Measurements from ENCODE around the gene MROH7.
"Not testable (repeated sequence)": the region's sequence is repeated elsewhere in the genome, so short reads cannot be mapped to it uniquely, and the experiment has no call there.

MROH7 gene

DNA sequence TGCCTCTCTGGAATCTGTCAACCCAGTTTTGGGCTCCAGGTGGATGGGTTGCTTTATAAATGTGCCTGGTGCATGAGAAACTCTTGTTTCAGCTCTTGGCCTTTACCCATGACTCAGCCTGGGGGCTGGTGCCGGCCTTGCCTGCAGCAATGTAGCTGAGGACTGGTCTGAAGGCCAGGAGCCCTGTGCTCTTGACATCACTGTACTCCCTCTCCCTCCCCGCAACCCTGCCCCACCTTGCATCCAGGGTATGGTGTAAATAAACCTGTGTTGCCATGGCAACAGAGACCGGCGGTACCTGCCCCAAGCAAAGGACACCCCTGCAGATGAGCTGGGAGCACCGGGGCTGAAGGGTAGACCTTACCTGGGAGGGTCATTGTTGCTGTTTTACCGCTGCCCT is 31.5 kb upstream of the MROH7 start:
- peak; percentile 22 for DNase-seq (ENCODE audit: low read depth)

DNA sequence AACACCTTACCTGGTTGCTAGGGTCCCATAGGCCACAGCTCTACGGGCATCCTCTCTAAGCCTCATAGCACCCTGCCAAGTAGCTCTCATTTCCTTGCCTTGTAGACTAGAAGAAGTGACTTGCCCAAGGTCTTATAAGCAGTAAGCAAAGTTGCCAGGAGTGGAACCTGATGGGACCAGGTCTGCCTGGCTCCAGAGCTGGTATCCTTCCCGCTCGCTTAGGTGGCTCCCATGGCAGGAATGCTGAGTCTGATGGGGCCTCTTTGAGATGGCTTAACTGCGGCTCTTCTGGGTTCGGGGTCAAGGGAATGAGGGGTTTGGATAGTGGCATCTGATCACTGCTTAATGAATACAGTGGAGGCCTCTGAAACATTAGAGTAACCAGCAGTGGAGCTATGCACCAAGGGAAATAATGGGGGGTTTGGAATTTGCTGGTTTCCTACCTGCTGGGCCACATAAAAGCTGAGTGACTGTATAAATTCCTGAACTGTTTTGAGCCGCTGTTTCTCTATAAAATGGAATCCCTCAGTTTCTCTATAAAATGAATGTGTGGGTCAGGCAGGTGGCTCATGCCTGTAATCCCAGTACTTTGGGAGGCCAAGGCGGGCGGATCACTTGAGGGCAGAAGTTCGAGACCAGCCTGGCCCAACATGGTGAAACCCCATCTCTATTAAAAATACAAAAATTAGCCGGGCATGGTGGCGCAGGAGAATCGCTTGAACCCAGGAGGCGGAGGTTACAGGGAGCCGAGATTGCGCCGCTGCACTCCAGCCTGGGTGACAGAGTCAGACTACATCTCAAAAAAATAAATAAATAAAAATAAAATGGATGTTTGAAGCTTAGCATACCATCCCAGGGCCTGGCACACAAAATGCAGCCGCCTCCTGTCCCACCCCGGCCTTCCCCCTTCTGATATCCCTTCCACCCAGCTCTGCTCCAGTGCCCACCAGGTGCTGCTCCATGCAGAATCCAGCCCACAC is 30.7 kb upstream of the MROH7 start:
- no peak for DNase-seq (ENCODE audit: low read depth)

DNA sequence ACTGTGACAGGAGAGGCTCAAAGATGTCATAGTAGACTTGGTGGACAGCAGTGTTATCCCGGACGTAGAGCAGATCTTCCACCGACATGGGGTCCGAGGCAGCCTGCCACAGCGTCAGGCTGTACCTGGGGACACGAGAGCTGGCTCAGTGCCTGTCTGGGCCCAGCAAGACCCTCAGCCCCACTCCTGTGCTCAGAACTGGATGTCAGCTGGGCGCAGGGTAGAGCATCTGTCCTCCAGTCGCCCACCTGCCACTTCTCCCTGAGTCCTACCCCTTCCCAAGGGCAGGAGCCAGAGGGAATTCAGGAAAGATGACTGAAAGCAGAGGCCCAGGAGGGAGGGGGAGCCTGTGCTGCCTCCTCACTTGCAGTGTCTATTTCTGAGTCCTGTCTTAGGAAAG is 30.0 kb upstream of the MROH7 start:
- no peak for DNase-seq (ENCODE audit: low read depth)

DNA sequence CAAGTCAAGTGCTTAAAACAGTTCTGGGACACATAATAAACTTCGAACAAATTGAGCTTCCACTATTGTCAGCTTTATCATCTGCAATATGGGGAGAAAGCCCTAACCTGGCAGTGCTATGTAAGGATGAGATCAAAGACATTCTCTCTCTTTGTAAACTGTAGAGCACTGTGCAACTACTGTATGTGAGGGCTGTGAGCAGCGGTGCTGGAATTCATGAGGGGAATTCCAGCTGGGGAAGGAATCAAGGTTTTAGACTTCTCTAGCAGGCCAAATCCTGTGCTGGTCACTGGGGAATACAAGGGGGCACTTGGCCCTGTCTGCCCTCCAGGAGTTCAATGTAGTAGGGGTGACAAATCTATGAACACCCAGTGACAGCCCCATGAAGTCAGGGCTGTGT is 27.6 kb upstream of the MROH7 start:
- no peak for DNase-seq (ENCODE audit: low read depth)

DNA sequence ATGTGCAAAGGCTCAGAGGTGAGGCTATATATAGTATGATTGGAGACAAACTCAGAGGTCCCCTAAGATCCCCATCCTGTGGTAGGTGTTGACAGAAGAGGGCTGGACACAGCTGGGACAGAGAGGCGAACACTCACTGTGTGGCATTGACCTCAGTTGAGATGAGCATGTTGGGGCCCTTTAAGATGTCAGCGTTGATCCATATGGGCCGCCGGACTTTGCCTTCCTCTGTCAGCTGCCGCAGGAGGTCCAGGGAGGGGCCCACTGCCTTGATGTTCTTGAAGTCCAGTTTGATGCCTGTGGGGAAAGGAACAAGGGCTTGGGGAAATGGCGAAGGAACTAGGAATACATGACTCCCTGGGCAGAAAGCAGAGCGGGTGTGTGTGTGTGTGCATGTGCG is 27.0 kb upstream of the MROH7 start:
- no peak for DNase-seq (ENCODE audit: low read depth)

DNA sequence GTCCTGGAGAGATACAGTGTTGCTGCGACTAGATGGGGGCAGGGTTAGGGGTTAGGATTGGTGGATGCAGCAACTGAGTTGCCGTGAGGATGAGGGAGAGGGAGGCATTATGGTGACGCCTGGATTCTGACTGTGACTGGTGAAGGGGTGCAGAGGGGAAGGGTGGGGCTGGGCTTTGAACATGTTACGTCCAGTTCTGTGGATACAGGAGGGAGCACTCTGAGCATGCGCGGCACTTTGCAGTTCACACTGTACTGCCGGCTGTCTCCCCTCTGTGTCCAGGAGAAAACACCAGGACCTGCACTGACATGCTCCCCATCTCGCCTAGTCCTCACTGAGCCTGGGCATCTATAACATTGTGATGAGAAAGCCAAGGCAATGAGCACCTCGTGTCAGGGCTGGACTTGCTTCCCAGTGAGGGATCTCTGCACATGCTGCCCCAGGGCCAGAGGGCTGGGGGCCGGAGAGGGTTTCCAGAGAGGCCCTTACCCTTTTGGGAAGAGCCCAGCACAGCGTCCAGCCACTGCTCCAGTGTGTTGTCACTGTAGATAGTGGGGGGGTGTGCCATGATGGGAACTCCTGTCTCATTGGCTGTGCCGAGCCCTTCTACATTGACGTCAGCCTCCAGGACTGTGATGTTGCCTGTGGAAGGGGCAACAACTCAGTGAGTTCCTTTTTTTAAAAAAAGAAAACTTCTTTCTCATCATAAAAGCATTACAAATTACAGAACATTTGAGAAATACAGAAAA is 25.9 kb upstream of the MROH7 start:
- DNase-seq (ENCODE audit: low read depth) = no peak

DNA sequence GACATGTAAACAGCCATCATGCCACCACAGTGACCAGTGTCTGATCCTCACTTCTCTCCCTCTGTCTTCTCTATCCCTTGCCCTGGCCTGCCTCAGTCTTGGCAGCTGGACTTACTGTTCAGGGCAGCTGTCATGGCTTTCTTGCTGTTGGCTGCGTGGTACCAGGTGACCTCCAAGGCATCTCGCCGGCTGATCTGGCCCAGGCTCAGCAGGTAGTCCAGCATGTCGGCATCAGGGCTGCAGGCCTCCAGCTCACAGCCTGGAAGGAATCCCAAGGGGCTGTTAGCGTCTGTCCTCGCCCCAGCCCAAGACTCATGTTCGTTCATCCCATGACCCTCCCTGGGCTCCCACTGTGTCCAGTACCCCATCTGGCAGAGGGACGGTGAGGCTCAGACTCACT is 21.8 kb upstream of the MROH7 start:
- DNase-seq (ENCODE audit: low read depth) = no peak

DNA sequence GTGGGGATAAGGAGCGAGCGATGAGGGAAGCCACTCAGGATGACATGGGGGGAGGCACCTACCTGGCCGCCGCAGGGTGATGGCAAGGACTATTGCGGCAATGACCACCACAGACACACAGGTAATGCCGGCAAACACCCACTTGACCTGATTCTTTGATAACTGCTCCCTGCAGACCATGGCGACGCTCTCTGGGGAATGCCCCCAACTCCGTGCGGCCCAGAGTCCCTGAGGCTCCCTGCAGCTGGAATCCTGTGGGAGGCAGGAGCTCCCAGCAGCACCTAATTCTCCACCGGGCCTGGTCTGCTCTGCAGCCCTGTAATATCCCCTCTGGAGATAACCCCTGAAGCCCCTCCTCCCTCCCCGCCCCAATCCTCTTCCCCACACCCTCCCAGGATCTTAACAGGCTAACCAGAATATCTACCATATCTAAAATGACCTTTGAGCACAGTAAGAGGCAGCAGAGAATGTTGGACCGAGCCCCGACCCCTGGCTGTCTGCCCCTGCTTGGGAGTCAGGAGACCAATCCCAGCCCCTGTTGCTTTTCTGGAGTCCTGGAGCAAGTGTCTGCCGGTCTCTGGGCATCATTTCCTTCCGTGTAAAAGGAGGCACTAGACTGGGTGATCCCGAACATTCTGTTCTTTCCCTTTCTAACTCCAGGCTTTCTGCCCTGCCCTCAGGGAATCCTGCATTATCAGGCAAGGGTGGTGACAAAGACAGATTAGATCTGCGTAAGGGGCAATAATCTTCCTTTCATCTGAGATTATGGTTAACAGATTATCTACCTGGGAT is 18.2 kb upstream of the MROH7 start, which contains the start of gene FAM151A:
Gene FAM151A (minus strand): TSS at position 310 of the 792 bp plus-strand sequence. CDS start 130 bp downstream, at position 180.
- peak; percentile 7 for DNase-seq (ENCODE audit: low read depth)

DNA sequence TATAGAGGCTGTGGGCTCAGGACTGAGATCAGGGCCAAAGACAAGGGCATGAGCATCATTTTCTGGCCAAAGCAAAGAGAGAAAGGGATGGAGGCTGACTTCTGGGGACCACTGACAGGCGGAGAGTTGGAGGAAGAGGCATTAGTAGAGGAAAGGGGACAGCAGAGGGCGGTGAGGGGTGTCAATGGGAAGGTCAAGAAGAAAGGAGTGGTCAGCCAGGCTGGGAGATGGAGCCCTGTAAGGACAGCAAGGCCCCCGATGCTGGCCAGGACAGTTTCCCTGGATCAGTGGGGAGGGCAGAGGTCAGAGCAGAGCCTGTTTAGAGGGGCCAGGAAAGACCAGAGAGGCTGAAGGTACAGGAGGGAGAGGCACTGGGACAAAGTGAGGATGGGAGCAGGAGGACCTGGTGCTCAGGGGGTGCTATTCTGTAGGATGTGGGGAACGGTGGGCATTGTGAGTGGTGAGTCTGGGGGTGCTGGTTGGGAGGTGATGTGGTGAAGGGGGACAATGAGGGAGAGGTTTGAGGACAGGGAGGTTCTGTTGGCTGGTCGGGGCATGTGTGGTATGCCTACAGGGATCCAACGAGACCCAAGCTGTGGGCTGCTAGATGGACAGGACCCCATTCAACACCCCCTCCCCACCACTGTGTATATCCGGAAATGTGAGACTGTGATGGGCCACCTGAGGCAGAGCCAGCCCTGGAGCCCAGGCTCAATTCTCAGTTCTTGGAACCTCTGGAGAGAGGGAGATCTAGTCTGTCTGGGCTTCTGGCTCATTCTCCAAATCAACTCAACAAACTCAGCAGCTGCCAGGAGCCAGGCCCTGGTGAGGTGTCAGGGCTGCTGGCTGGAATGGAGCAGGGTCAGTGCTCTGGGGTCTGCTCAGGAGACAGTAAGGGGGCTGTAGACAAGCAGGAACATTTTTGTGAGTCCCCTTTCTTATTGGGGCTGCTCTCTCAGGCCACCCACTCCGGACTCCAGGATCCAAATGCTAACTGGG is 16.8 kb upstream of the MROH7 start:
- DNase-seq (ENCODE audit: low read depth) = no peak

DNA sequence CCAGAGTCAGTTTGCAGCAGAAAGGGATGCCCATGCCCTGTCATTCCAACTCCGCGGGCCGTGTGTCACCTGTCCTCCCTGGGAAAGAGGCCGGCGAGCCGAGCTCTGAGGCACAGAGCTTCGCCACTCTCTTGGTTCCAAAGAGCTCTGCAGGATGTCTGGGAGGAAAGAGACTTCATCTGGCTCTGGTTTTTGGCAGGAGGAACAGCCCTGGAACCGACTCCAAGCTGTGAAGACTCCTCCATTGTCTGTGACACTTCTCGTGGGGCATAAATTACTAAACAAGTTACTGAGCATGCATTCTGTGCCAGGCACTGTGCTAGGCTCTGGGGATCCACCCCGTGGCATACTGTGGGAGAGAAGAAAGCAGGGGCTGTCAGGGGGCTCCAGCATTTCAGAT is 14.4 kb upstream of the MROH7 start:
- no peak for DNase-seq (ENCODE audit: low read depth)

DNA sequence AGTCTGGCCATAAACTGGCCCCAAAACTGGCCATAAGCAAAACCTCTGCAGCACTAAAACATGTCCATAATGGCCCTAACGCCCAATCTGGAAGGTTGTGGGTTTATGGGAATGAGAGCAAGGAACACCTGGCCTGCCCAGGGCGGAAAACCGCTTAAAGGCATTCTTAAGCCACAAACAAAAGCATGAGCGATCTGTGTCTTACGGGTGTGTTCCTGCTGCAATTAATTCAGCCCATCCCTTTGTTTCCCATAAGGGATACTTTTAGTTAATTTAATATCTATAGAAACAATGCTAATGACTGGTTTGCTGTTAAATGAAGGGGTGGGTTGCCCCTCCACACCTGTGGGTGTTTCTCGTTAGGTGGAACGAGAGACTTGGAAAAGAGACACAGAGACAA is 5.8 kb upstream of the MROH7 start:
- DNase-seq (ENCODE audit: low read depth) = not testable (repeated sequence)

DNA sequence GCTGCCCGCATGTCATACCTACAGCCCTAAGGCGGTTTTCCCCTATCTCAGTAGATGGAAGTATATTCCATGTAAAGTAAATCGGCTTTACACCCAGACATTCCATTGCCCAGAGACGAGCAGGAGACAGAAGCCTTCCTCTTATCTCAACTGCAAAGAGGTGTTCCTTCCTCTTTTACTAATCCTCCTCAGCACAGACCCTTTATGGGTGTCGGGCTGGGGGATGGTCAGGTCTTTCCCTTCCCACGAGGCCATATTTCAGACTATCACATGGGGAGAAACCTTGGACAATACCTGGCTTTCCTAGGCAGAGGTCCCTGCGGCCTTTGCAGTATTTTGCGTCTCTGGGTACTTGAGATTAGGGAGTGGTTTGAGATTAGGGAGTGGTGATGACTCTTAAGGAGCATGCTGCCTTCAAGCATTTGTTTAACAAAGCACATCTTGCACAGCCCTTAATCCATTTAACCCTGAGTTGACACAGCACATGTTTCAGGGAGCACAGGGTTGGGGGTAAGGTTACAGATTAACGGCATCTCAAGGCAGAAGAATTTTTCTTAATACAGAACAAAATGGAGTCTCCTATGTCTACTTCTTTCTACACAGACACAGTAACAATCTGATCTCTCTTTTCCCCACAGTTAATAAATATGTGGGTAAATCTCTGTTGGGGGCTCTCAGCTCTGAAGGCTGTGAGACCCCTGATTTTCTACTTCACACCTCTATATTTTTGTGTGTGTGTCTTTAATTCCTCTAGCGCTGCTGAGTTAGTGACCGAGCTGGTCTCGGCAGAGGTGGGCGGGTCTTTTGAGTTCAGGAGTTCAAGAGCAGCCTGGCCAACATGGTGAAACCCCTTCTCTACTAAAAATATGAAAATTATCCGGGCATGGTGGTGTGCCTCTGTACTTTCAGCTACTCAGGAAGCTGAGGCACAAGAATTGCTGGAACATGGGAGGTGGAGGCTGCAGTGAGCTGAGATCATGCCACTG is 4.8 kb upstream of the MROH7 start:
- not testable (repeated sequence) for DNase-seq (ENCODE audit: low read depth)

DNA sequence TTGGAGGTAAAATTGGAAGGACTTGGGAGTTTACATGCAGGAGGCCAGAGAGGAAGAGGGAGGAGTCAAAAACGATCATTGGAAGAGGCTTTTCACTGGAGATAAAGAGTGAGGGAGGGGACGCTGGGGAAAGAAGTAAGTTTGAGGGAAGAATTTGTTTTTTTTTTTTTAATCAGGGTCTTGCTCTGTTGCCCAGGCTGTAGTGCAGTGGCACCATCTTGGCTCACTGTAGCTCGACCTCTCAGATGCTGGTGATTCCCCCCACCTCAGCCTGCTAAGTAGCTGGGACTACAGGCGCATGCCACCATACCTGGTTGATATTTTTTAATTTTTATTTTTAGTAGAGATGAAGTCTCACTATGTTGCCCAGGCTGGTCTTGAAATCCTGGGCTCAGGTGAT is 1.2 kb upstream of the MROH7 start:
- DNase-seq (ENCODE audit: low read depth) = no peak

DNA sequence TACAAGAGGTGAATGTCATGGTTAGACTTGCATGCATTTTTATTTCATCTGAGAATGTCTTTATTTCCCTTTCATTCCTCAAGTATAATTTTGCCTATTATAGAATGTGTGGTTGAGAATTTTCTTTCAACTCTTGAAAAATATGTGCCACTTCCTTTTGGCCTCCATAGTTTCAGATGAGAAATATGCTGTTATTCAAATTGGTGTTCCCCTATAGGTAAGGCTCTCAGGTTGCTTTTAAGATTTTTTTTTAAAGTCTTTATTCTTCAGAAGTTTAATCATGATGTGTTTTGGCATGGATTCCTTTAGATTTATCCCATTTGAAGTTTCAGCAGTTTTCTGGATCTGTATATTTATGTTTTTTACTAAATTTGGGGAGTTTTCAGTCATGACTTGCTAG is 2.1 kb downstream of the MROH7 start:
- DNase-seq (ENCODE audit: low read depth) = no peak

DNA sequence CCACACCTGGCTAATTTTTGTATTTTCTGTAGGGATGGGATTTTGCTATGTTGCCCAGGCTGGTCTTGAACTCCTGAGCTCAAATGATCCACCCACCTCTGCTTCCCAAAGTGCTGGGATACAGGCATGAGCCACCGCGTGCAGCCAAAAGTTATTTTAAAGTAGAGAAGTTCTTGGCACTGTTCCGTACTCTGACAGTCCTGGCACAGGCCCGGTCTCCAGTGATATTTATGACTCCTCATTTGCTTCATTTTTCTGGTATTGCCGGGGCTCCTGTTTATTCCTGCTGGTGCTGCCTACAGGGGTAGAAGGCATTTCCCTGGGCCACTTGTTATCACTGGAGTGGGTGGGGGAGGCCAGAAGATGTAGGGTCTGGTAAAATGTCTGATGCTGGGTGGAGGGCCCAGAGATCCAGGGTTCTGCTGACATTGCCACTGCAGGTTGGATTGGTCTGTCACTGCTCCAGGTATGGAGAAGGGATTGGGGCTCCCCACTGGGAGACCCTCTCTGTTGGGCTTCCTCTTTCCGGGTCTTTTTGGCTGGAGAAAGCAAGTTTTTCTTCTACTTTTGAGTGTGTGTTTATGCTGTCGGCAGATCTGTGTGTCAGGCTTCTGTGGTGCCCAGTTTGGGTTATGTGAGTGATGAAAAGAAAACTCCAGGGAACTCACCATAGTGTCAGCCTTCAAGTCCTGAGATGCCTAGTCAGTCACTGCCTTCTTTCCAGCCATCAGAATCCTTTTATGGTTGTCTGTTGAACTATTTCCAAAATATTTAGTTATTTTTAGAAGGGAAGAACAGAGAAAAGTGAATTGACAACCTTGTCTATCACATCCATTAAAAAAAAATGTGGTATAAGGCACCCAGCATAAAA is 4.5 kb downstream of the MROH7 start:
- no peak for DNase-seq (ENCODE audit: low read depth)

DNA sequence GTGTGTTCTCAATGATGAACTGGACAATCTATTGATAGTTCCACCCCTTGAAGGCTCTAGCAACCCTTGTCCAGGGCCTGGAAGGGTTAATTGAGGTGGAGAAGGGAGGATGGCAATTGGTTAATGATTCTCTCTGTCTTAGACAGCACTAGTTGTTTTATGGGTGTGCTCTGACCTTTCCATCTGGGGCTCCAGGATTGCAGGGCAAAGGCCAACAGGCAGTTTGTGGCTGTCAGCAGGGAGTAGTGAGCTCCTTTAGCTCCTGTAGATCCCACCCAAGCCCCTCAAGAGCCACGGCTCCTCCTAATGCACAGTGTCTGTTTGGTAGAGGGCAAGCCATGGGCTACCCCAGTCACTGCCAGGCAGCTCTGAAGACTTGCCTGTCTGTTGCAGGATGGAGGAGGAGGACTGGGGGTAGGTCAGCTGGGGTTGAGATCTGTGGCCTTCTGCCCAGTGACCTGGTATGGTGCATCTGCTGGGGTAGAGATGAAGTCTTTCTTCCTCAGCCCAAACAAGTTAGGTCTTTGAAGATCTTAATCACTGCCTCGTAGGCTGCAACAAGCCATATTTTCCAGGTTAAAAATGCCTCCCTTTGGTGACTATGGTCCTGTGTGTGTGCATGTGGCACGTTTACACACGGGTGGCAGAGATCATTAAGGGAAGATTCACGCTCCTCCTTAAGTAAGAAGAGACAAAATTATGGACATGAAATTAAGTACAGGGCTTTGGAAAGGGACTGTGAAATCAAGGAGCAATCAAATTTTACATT is 7.7 kb downstream of the MROH7 start:
- no peak for DNase-seq (ENCODE audit: low read depth)

DNA sequence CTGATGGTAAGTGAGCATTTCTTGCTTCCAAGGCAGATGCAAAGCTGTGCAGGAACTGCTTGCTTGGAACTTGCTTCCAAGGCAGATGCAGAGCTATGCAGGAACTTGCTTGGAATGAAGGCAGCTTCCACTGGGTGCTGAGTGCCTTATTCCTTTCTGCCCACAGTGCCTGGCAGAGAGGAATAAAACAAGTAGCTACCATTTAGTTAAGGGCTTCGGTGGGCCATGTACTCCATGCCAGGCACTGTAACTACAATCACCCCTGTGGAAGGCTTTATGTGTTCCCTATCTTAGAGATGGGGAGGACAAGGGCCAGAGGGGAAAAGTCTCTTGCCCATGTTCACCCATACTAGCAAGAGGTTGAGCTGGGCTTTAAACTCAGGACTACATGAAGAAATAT is 8.3 kb downstream of the MROH7 start:
- DNase-seq (ENCODE audit: low read depth) = no peak

DNA sequence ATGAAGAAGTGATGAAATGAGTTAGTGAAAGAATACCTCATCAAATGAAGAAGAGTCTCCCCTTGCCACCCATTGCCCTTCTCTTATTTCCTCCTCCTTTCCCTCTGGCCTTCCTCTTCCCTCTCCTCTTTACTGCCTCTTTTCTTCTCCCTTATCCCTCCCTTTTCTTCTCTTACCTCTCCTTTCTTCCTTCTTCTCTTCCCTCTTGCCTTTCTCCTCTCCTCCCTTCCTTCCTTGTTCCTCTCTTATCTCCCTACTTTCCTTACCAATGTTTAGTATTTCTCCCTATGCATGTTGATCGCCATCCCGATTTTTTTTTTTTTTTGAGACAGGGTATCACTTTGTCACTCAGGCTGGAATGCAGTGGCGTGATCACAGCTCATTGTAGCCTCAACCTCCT is 8.8 kb downstream of the MROH7 start:
- no peak for DNase-seq (ENCODE audit: low read depth)

Data from amniotic epithelial cell (primary cell).